K562 (cell line): ENCODE results near the gene DHRS2. TPM values are rescaled to one million over a fixed set of nuclear protein-coding genes. Genes with fewer than 3 reads are reported as not detected.

Source experiments
- ATAC-seq: fragments of 200-7000 bp; cut with Tn5 transposase; 3 replicates; pipeline ENCODE4 v1.9.1; 2020; ENCODE audit warnings: moderate library complexity
- BruUV-seq: library from RNA; stranded (reverse); fragments of 400-500 nt; replicated peaks from 2 replicates; lab custom pipeline; 2021; lab: Mats Ljungman, UMichigan
- CTCF ChIA-PET: fragments of 300-600 bp; formaldehyde crosslinking; extraction: SDS; loops from one replicate; lab custom pipeline; 2021; ENCODE audit warnings: low intra/inter-chr PET ratio; lab: Yijun Ruan, JAX
- POLR2A ChIA-PET: fragments of 300-600, 350-650 bp; sonication (Branson Sonifier 250); formaldehyde crosslinking; extraction: SDS; loops from one replicate; lab custom pipeline; 2021; ENCODE audit warnings: antibody characterized with exemption, inconsistent platforms; lab: Yijun Ruan, JAX
- DNase-seq, 4 experiments: peaks; one replicate each; pipeline versions ENCODE4 v3.0.0 to v3.0.0-alpha.2; 2011 to 2018; ENCODE audit warnings: low spot score in 3 of 4, mixed read lengths in 3 of 4; ENCODE audit errors: extremely low read depth in 1 of 4
- FAIRE-seq: peaks from 2 replicates; lab custom pipeline; 2011; peaks lifted over from hg19 to GRCh38; lab: Jason Lieb, UNC
- H2AFZ ChIP-seq: 2 replicates; pipeline ENCODE4 v1.6.0; 2011; ENCODE audit warnings: low read depth, low read length, control low read depth, inconsistent platforms
- H3K27ac ChIP-seq: fragments of 200-600 bp; 3 replicates; pipeline ENCODE4 v1.8.0; 2011; ENCODE audit warnings: low read depth, mild to moderate bottlenecking, control low read depth, inconsistent platforms, low read length, moderate library complexity, mixed read lengths; ENCODE audit errors: extremely low read depth
- H3K27me3 ChIP-seq, 2 experiments: fragments of 300-600 bp in 1 of 2; 2 replicates in 1 of 2; 3 replicates in 1 of 2; pipeline versions ENCODE4 v1.6.0 to v1.8.0; 2011; ENCODE audit warnings: inconsistent platforms in 2 of 2, low read length in 2 of 2, mild to moderate bottlenecking in 1 of 2, mixed read lengths in 1 of 2, moderate library complexity in 1 of 2; ENCODE audit not compliant: control insufficient read depth in 2 of 2, insufficient read depth in 2 of 2
- H3K36me3 ChIP-seq: fragments of 300-600 bp; 3 replicates; pipeline ENCODE4 v1.8.0; 2011; ENCODE audit warnings: mild to moderate bottlenecking, low read length, inconsistent platforms; ENCODE audit not compliant: control insufficient read depth, insufficient read depth
- H3K4me1 ChIP-seq, 2 experiments: fragments of 200-600 bp in 1 of 2; replicated peaks in 1 of 2; 2 replicates in 1 of 2; 3 replicates in 1 of 2; pipeline versions ENCODE4 v1.5.1 to v1.8.0; 2011; ENCODE audit warnings: inconsistent platforms in 2 of 2, low read length in 2 of 2, mild to moderate bottlenecking in 1 of 2, mixed read lengths in 1 of 2, moderate library complexity in 1 of 2; ENCODE audit not compliant: control insufficient read depth in 2 of 2, insufficient read depth in 2 of 2
- H3K4me2 ChIP-seq: 2 replicates; pipeline ENCODE4 v1.6.1; 2011; ENCODE audit warnings: low read length, control low read depth, inconsistent platforms, mixed read lengths; ENCODE audit not compliant: insufficient read depth
- H3K4me3 ChIP-seq: fragments of 200-600 bp; sonication (generic), shearing (Covaris generic); 2 replicates; pipeline ENCODE4 v1.5.1; 2016; ENCODE audit warnings: control low read depth, inconsistent platforms
- H3K79me2 ChIP-seq: fragments of 200-600 bp; 3 replicates; pipeline ENCODE4 v1.8.0; 2011; ENCODE audit warnings: low read length, inconsistent platforms; ENCODE audit not compliant: control insufficient read depth, insufficient read depth
- H3K9ac ChIP-seq, 2 experiments: 2 replicates each; pipeline versions ENCODE4 v1.6.0 to v1.6.1; 2011; ENCODE audit warnings: low read depth in 2 of 2, low read length in 2 of 2, control low read depth in 1 of 2, inconsistent platforms in 1 of 2, mild to moderate bottlenecking in 1 of 2, mixed read lengths in 1 of 2; ENCODE audit not compliant: insufficient read depth in 1 of 2
- H3K9me1 ChIP-seq: one replicate; pipeline ENCODE4 v1.6.0; 2011; ENCODE audit warnings: inconsistent platforms, mild to moderate bottlenecking, low read length, moderate library complexity; ENCODE audit not compliant: control insufficient read depth, insufficient read depth
- H3K9me3 ChIP-seq: replicated peaks from 2 replicates; pipeline ENCODE4 v1.5.1; 2011; ENCODE audit warnings: low read depth, low read length, inconsistent platforms; ENCODE audit not compliant: control insufficient read depth, insufficient read depth
- H4K20me1 ChIP-seq: replicated peaks from 2 replicates; pipeline ENCODE4 v1.6.1; 2011; ENCODE audit warnings: low read length, inconsistent platforms, mixed read lengths; ENCODE audit not compliant: control insufficient read depth, insufficient read depth
- CHD7 ChIP-seq: fragments of 200-600 bp; sonication (generic); IDR thresholded peaks from one replicate; pipeline ENCODE4 v1.6.1; 2012; ENCODE audit warnings: mild to moderate bottlenecking, low read depth, low read length, inconsistent platforms
- EGR1 ChIP-seq: fragments of 450-650 bp; conservative IDR thresholded peaks from 2 replicates; pipeline ENCODE4 v1.6.1; 2017; ENCODE audit warnings: mild to moderate bottlenecking
- MCM5 ChIP-seq: fragments of 450-650 bp; IDR thresholded peaks from 2 replicates; pipeline ENCODE4 v1.6.1; 2016; ENCODE audit warnings: low read depth
- ZNF24 ChIP-seq: fragments of 450-650 bp; IDR thresholded peaks from 2 replicates; pipeline ENCODE4 v1.6.1; 2016
- WGBS: fragments of 100-300 bp; shearing (Covaris generic); methylation state at CpG from one replicate; pipeline ENCODE4 v1.1.6; 2016; ENCODE audit warnings: low coverage, mixed read lengths; ENCODE audit not compliant: insufficient coverage; ENCODE audit errors: missing lambda C conversion rate; 5-methylcytosine and 5-hydroxymethylcytosine counted together
- in situ Hi-C: fragments of 300-500 bp; cut with MboI; formaldehyde crosslinking; loops from 4 replicates; pipeline ENCODE4 v1.15.0; 2018; ENCODE audit warnings: inconsistent platforms, mixed read lengths
- intact Hi-C: fragments of 100-400 bp; cut with micrococcal nuclease; formaldehyde crosslinking; loops from 2 replicates; pipeline ENCODE4 v1.14.2; 2022
- polyA plus RNA-seq, 8 experiments: library from polyadenylated mRNA; depleted of rRNA in 4 of 8; stranded (reverse) in 5 of 8; unstranded in 3 of 8; fragments of >200 nt; fragmentation: Nextera tagmentation in 2 of 8; fragmentation: Illumina TruSeq in 1 of 8; extraction: Ambion mirVana in 2 of 8; extraction: Trizol in 1 of 8; gene quantifications; 2 replicates each; pipeline versions ENCODE4 v1.2.1 to v1.2.3, GENCODE V29; 2011 to 2014; ENCODE audit warnings: inconsistent platforms in 1 of 8, missing spikeins in 1 of 8
- total RNA-seq, 7 experiments: library from RNA; depleted of rRNA in 6 of 7; stranded (reverse); fragments of >200 nt in 6 of 7; fragmentation: Illumina TruSeq in 2 of 7; extraction: Trizol in 2 of 7; gene quantifications; 2 replicates each; pipeline versions ENCODE4 v1.2.1 to v1.2.3, GENCODE V29; 2011 to 2021; ENCODE audit warnings: low replicate concordance in 1 of 7

Gene DHRS2
- total and polyA plus RNA-seq, 9 of the 15 experiments (the other 6 are each of a cell fraction or from before 2014, with no cell fraction given) = 2.9 to 96.8 (median 64.4) TPM

DNA sequence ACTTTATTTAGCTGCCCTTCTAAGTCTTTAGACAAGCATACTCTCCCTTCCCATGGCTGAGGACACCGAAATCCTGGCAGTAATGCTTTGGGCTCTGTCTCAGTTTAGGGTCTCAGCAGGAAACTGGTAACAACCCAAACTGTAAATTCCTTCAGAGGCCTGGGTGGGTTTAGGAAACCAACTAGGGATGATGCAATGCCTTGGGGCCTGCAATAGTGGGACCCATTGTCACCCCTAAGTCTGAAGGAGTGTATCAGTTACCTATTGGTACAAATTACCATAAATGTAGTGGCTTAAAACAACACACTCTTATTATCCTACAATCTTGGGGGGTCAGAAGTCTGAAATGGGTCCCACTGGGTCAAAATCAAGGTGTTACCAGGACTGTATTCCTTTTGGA, 36.0 kb downstream of the DHRS2 start:
- Histone ChIP-seq H3K4me1 (no peaks in the 10 kb centered on the region), H3K36me3 (no peaks in the 10 kb centered on the region), H3K27ac (no peak overlapping the region), H3K27me3 (no peaks in the 10 kb centered on the region), H4K20me1 (no peaks in the 10 kb centered on the region), H3K4me3 (no peak overlapping the region), H3K9me3 (no peaks in the 10 kb centered on the region), H3K9ac (no peak overlapping the region), H3K9me1 (no peaks in the 10 kb centered on the region), H3K79me2 (no peaks in the 10 kb centered on the region), H2AFZ (no peak overlapping the region), H3K4me2 (no peak overlapping the region)
- POLR2A ChIA-PET = no interaction called here
- in situ Hi-C loops = no loop called here
- ATAC-seq = no peak
- CTCF ChIA-PET = no interaction called here
- no peak for DNase-seq
- no TSS peak for BruUV-seq
- intact Hi-C loops = no loop called here
- no peak for FAIRE-seq
- 0% methylated on average over 1 of the region's 1 CpG for WGBS
- no peak for TF ChIP-seq EGR1
- TF ChIP-seq ZNF24 = no peak
- no peak for TF ChIP-seq MCM5

GRCh38 chr14:23675337-23675736, 39.2 kb downstream of the DHRS2 start:
- no peaks in the 10 kb centered on the region for H3K4me1 ChIP-seq
- ChIA-PET CTCF (no interaction called here), POLR2A (interaction anchor here (0.7 kb wide), 1 partner anchor 18 kb away, joined by 3 read pairs; no protein-coding TSS in a partner anchor)
- H3K36me3 ChIP-seq = no peaks in the 10 kb centered on the region
- WGBS = 0% methylated on average over 2 of the region's 2 CpGs
- no peak overlapping the region for H3K9ac ChIP-seq
- no peaks in the 10 kb centered on the region for H3K79me2 ChIP-seq
- ATAC-seq (no peak), FAIRE-seq (no peak), DNase-seq (no peak)
- BruUV-seq = no TSS peak
- no peak overlapping the region for H3K4me2 ChIP-seq
- intact Hi-C loops = no loop called here
- no peaks in the 10 kb centered on the region for H4K20me1 ChIP-seq
- no peaks in the 10 kb centered on the region for H3K27me3 ChIP-seq
- H2AFZ ChIP-seq = no peak overlapping the region
- H3K4me3 ChIP-seq = no peak overlapping the region
- no peak overlapping the region for H3K27ac ChIP-seq
- no peaks in the 10 kb centered on the region for H3K9me3 ChIP-seq
- no peaks in the 10 kb centered on the region for H3K9me1 ChIP-seq
- in situ Hi-C loops = no loop called here
- TF ChIP-seq CHD7 = no peak
